NCI-H82 treated with DMSO at 0.1 percent for 48 hours (cell line): ENCODE measurements around the gene RACK1.

Experiments used
- DNase-seq: peaks from one replicate; lab custom pipeline; 2025; ENCODE audit not compliant: unreplicated experiment; lab: John Stamatoyannopoulos, UW

RACK1 gene

DNA sequence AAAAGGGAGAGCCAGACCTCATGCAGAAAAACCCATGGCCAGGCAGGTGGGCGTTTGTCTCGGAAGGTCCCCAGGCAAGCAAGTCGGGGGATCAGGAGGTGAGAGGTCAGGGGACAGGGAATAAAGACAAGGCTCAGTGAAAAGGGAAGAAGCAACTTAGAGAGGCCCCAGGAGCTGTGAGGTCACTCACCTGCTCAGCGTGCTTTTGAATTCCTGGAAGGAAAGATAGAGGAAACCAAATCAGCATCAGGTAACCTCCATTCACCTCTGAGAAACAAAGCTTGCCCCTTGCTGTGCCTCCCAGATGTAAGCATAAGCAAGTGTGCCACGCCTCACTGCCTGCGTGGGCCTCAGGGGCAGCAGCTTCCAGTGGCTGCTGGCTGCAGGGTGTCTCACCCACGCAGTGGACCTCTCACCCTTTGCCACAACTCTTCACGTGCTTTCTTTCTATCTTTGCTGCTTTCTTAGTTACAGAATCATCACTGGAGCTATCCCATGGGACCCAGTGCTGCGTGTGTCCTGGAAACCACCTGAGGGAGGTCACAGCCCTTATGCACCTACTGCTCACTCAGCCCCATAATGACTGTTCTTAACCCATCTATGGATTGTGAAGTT, 44.7 kb downstream of the RACK1 start:
- no peak for DNase-seq

DNA sequence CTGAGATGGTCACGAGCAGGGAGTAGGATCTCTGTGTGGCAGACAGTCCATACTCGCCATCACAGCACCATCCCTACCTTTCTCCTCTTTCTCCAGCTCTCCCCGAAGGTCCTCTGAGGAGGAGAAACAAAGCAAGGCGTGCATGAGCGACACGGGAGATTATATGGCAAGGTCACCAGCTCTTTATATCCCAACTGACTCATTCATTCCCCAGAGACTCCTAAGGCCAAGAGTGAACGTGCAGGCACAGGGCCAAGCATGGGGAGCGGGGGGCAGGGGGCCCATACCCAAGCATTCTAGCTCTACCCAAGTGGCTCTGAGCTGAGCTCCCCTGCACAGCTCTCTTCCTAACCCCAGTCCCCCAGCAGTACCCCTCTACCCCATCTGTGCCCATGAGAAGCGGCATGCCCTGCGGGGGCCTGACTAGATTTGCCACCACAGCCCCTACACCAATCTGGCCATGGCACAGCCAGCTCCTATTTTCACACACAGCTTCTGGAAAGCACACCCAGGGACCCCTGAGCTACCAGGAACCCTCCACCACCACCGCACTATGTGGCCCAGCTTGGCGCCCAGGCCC, 45.5 kb downstream of the RACK1 start:
- DNase-seq, result no peak

GRCh38 chr5:181197326-181197951, 46.3 kb downstream of the RACK1 start:
- no peak for DNase-seq

DNA sequence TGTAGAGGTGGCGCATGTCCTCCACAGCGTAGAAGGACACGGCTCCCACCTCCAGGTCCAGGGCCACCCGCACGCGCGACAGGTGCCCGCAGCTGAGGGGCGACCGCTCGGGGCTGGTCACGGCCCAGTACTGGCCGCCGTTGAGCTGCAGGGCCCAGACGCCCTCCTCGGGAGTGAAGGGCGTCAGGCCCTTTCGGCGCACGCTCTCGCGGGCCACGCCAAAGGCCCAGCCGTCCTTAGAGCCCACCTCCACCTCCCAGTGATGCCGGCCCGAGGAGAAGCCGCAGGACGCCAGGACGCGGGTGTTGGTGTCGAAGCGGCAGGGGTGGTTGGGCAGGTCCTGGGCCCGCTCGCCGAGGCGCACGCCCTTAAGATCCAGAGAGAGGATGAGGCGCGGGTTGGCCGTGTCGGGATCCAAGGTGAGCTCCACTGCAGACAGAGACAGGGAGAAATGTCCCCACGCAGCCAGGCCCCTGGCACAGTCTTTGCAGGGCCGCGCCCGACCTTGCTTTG, 48.4 kb downstream of the RACK1 start:
- no peak for DNase-seq

DNA sequence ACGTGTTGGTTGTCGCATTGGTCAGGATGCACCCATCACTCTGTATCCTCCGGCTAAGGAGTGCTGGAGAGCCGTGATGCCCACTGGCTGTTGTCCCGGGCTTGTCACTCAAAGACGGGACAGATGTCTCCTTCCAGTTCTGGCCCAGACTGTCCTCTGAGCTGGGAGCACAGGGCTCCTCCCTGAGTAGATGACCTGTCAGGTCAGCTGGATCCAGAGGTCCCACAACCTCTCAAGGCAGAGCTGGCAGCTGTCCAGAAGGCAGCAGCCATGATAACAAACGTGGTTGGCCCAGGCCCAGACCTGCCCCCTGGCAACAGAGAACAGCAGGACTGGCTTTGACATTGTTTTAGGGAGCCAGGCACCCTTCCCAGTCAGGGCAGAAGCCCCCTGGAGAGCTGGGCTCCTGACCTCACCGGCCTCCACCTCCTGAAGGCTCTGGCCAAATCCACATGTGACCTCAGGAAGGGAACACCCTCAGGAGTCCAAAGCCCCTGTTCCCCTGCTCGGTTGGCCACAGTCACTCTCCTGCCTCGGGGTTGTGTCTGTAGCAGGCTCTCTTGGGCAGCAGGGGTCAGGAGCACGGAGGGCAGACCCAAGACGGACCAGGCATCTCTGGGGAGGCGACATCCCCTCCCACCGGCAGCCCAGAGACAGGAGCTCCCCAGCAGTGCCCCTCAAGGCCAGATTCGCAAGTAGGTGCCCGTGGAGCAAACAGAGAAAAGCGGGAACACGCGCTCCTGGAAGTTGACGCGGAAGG, 49.0 kb downstream of the RACK1 start:
- DNase-seq, result no peak

DNA sequence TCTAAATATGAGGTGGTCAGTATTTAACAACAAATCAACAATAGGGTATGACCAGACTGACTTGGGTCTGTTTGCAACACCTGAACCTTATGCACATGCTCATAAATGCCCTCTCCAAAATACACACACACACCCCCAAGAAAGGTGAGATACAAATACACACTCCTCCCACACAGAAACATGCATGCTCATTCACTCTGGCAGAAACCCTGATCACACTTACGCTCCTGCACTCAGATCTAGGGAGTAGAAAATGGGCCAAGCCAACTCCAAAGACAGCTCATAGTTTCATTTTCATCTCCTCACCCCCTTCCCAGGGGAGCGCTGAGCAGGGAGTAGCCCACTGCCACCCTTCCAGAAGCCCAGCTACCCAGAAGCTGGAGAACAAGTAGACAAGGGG, 50.0 kb downstream of the RACK1 start:
- DNase-seq, result no peak

DNA sequence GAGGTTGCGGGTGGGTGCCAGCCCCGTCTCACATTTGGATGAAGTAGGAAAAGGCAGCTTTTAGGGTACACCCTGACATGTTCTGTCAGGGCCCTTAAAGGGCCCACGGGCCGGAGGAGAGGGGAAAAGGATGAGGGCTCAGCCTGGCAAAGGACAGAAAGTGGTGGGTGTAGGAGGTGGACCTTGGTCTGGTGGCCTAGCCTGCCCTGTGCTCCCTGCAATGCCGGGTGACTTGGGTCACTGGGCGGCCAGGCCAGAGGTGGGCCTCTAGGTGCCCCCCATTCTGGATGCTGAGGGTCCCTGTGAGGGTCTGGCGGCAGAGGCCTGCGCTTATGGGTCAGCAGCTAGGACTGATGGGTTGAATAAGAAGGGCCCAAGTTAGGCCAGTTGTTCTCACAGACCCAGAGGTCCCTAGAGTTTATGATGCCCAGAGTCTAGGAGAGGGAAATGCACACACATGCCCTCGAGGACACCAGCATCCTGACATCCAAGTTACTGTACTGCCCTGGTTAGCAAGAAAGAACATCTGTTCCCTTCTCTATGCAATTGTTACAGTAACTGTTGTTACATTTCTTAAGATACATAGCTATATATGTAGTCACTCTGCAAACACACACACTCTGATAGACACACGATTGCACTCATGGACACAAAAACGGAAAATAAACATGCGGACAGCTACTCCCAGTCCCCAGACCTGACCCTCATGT, 51.2 kb downstream of the RACK1 start:
- DNase-seq, result no peak

GRCh38 chr5:181191526-181192336, 52.0 kb downstream of the RACK1 start:
- no peak for DNase-seq

GRCh38 chr5:181190711-181191525, 52.8 kb downstream of the RACK1 start:
- no peak for DNase-seq

DNA sequence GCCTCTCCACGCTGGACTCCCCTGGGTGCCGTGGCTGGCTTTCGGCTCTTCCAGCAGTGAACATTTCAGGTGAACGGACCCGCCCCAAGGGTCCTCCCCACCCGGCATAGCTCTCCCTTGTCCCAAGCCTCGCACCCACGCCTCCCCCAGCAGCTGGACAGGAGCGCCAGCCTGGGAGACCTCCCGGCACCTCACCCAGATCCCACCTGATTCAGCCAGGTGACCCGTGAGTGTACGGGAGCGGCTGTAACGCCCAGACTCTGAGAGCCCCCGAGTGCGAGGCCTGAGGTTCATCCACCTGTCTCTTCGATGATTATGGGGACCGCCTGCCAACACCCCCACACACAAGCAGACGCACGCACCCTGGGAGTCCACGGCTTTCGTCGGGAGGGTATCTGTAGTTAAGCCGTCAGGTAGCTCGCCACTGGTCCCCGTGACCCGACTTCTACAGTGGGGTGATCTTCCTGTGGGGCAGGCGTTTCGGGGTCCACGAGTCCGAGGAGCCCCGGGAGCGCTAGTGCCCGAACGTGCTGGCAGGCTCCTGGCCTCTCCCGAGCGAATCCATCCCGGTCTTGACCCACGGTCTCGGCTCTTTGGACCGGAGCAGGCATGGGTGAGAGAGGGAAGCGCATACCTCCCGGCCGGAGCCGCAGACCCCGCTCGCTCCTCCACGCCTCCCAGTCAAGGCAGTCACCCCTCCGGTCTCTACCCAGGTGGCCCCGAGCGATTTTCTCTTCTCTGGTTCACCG, 53.6 kb downstream of the RACK1 start:
- no peak for DNase-seq

DNA sequence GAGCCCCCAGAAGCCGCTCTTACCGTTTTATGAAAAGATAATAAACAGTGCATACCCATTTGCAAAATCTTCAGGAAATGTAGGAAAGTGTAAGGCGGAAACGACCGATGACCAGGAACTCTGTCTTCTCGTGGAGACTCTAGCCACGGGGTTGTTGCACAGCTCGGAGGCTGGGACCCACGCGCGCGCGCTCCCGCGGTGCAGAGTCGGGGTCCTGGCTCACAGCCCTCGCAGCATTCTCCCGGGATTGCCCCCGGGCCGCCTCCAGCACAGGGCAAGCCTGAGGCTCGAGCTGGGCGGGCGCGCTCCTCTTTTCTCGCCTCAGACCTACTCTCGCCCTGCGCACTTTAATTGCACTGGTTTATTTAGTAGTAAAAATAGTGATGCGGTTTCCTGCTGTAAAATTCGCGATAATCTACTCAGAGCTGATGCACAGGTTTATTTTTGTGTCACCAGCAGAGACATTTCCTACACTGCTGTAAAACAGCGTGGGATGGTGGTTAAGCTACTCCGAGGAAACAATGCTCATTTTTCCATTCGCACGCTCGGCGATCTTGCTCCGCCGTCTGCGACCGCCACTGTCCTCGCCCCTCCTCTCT, 54.2 kb downstream of the RACK1 start:
- no peak for DNase-seq

- no peak for DNase-seq
These were observed 54.9 kb downstream of the RACK1 start for GRCh38 chr5:181188700-181189362.

DNA sequence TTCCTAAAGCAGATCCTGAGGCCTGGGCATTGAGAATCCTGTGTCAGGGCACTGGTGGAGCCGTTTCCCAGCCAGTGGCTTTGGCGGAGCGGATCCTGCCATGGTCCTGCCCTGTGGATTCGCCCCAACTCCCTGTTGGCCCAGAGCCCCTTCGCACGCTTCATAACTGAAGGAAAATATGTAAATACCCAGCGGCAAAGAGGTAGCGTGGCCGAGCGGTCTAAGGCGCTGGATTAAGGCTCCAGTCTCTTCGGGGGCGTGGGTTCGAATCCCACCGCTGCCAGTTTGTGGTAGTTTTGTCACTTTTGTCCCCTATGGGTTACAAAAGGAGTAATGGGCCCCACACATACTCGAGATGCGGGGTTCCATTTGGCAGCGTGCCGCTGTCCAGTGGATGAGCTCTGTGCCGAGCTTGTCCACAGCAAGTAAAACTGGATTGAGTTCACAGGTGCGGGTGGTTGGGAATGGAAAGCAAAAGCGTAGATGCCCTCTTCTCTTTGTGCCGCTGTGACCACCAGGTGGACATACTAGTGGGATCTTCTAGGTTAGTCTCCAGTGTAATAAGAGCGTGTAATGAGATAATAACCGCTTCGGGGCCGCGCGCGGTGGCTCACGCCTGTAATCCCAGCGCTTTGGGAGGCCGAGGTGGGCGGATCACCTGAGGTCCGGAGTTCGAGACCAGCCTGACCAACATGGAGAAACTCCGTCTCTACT, 56.0 kb downstream of the RACK1 start:
- no peak for DNase-seq

DNA sequence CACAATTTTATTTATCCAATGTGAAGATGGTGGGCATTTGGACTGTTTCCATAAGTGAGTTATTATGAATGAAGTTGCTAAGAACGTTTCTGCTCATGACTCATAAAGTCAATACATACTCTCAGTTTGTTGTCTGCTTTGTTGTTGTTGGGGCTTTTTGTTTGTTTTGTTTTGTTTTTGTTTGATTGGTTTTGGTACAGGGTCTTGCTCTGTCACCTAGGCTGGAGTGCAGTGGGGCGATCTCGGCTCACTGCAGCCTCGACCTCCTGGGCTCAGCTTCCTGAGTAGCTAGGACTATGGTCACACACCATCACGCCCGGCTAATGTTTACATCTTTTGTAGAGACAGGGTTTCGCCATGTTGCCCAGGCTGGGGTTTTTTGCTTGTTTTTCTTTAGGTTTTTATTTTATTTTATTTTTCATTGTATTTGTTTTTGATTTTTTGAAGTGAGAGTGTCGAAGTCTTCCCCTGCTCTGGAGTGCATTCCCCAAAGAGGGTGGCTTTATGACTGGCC, 56.7 kb downstream of the RACK1 start:
- no peak for DNase-seq
